GM23338 (cell line): ENCODE results near the gene DMKN. TPM values are rescaled to one million over a fixed set of nuclear protein-coding genes. Genes with fewer than 3 reads are reported as not detected.

ENCODE experiments used
- ATAC-seq: fragments of 200-7000 bp; cut with Tn5 transposase; 3 replicates; pipeline ENCODE4 v1.9.1; 2020
- DNase-seq: peaks from one replicate; pipeline ENCODE4 v3.0.0-alpha.2; 2015; ENCODE audit warnings: low spot score
- H2AFZ ChIP-seq: fragments of 200-600 bp; sonication (generic); 2 replicates; pipeline ENCODE4 v1.8.0; 2016; ENCODE audit warnings: antibody characterized with exemption, mild to moderate bottlenecking, moderate library complexity
- H3F3A ChIP-seq: fragments of 200-600 bp; sonication (generic); replicated peaks from 2 replicates; pipeline ENCODE4 v1.8.0; 2017; ENCODE audit warnings: antibody characterized with exemption, mixed run types, low read depth
- H3K27ac ChIP-seq: fragments of 200-600 bp; sonication (generic); 2 replicates; pipeline ENCODE4 v1.6.1; 2016; ENCODE audit warnings: low read depth
- H3K27me3 ChIP-seq: fragments of 200-600 bp; sonication (generic); 2 replicates; pipeline ENCODE4 v1.8.0; 2016; ENCODE audit warnings: mild to moderate bottlenecking, mixed run types, moderate library complexity; ENCODE audit not compliant: insufficient read depth
- H3K36me3 ChIP-seq: fragments of 200-600 bp; sonication (generic); 2 replicates; pipeline ENCODE4 v1.8.0; 2016; ENCODE audit warnings: mild to moderate bottlenecking; ENCODE audit not compliant: insufficient read depth
- H3K4me1 ChIP-seq: fragments of 200-600 bp; sonication (generic); 2 replicates; pipeline ENCODE4 v1.8.0; 2016; ENCODE audit warnings: mild to moderate bottlenecking, moderate library complexity; ENCODE audit not compliant: insufficient read depth
- H3K4me2 ChIP-seq: fragments of 200-600 bp; sonication (generic); 2 replicates; pipeline ENCODE4 v1.7.1; 2017; ENCODE audit warnings: mixed run types
- H3K4me3 ChIP-seq: fragments of 200-600 bp; sonication (generic); 2 replicates; pipeline ENCODE4 v1.6.1; 2016; ENCODE audit warnings: mixed run types
- H3K79me2 ChIP-seq: fragments of 200-600 bp; sonication (generic); replicated peaks from 2 replicates; pipeline ENCODE4 v1.8.0; 2017; ENCODE audit warnings: mild to moderate bottlenecking; ENCODE audit not compliant: insufficient read depth
- H3K9me2 ChIP-seq: fragments of 200-600 bp; sonication (generic); 2 replicates; pipeline ENCODE4 v1.8.0; 2017; ENCODE audit not compliant: insufficient read depth
- H4K20me1 ChIP-seq: fragments of 200-600 bp; sonication (generic); replicated peaks from 2 replicates; pipeline ENCODE4 v1.8.0; 2017; ENCODE audit warnings: mild to moderate bottlenecking; ENCODE audit not compliant: insufficient read depth
- H3K27ac Mint-ChIP-seq: 2 replicates; pipeline ENCODE4 v1.8.0; 2020; ENCODE audit warnings: inconsistent platforms, mild to moderate bottlenecking, moderate library complexity, mixed read lengths
- H3K27me3 Mint-ChIP-seq: 3 replicates; pipeline ENCODE4 v1.8.0; 2022; ENCODE audit warnings: low read depth, mild to moderate bottlenecking, moderate library complexity, mixed read lengths, inconsistent platforms; ENCODE audit not compliant: insufficient read depth, poor library complexity
- H3K36me3 Mint-ChIP-seq: 3 replicates; pipeline ENCODE4 v1.8.0; 2021; ENCODE audit warnings: low read depth, mild to moderate bottlenecking, inconsistent platforms, moderate library complexity, mixed read lengths
- H3K4me1 Mint-ChIP-seq: 3 replicates; pipeline ENCODE4 v1.8.0; 2020; ENCODE audit warnings: mild to moderate bottlenecking, inconsistent platforms, mixed read lengths
- H3K4me3 Mint-ChIP-seq: 3 replicates; pipeline ENCODE4 v1.8.0; 2021; ENCODE audit warnings: moderate library complexity, mild to moderate bottlenecking, inconsistent platforms, mixed read lengths
- H3K9me3 Mint-ChIP-seq: 3 replicates; pipeline ENCODE4 v1.8.0; 2020; ENCODE audit warnings: moderate library complexity, mild to moderate bottlenecking, inconsistent platforms, mixed read lengths
- CREB1 ChIP-seq: fragments of 250-450 bp; sonication (Bioruptor Pico); IDR thresholded peaks from 2 replicates; pipeline ENCODE4 v1.5.0; 2020; ENCODE audit warnings: low read depth, mild to moderate bottlenecking, moderate library complexity
- CTCF ChIP-seq, 2 experiments: fragments of 200-600 bp in 1 of 2; sonication (generic) in 1 of 2; conservative IDR thresholded peaks; 2 replicates each; pipeline versions ENCODE4 v1.5.1 to v1.6.1; 2016 to 2017; ENCODE audit warnings: antibody characterized with exemption in 2 of 2, low read depth in 2 of 2, mild to moderate bottlenecking in 2 of 2, moderate library complexity in 1 of 2
- EZH2 ChIP-seq: fragments of 200-600 bp; sonication (generic); IDR thresholded peaks from one replicate; pipeline ENCODE4 v1.8.0; 2017; ENCODE audit warnings: antibody characterized with exemption, mild to moderate bottlenecking, low read depth; ENCODE audit not compliant: unreplicated experiment
- EZH2phosphoT487 ChIP-seq: fragments of 200-600 bp; sonication (generic); IDR thresholded peaks from one replicate; pipeline ENCODE4 v1.8.1; 2018; ENCODE audit warnings: antibody characterized with exemption; ENCODE audit not compliant: unreplicated experiment
- JUNB ChIP-seq: IDR thresholded peaks from one replicate; pipeline ENCODE4 v1.6.1; 2016; ENCODE audit warnings: antibody characterized with exemption; ENCODE audit not compliant: unreplicated experiment
- POLR2AphosphoS5 ChIP-seq: IDR thresholded peaks from 2 replicates; pipeline ENCODE4 v1.6.1; 2016; ENCODE audit warnings: antibody characterized with exemption, low read depth
- ZNF114 ChIP-seq: fragments of 250-450 bp; sonication (Bioruptor Pico); IDR thresholded peaks from 2 replicates; pipeline ENCODE4 v1.5.0; 2020; ENCODE audit warnings: mild to moderate bottlenecking, moderate library complexity
- polyA plus RNA-seq: library from polyadenylated mRNA; unstranded; fragments of >200 nt; fragmentation: Nextera tagmentation; extraction: Ambion mirVana; gene quantifications from 2 replicates; pipeline ENCODE4 v1.2.1, GENCODE V29; 2016
- total RNA-seq: library from RNA; depleted of rRNA; stranded (reverse); fragments of >200 nt; shearing (Covaris generic); gene quantifications from 2 replicates; pipeline ENCODE4 v1.2.3, GENCODE V29; 2014
- TF ChIP-seq, protein P1 (sequence below): IDR thresholded peaks from one replicate; pipeline ENCODE4 v1.6.1; 2018; ENCODE audit warnings: antibody characterized with exemption; ENCODE audit not compliant: unreplicated experiment

The DMKN gene
- total and polyA plus RNA-seq, 2 experiments from 2014 or later, result 259 to 569 TPM

GRCh38 chr19:35556846-35557538, 43.5 kb upstream of the DMKN start:
- H3K9me2 ChIP-seq, result no peaks in the 10 kb centered on the region
- H3K4me3 Mint-ChIP-seq, result peak overlapping the region; percentile 85
- DNase-seq (no peak), ATAC-seq (no peak)
- H3K9me3 Mint-ChIP-seq, result no peaks in the 10 kb centered on the region; the same call in 1 of the 3 replicates
- H3K27ac ChIP-seq, result no peak overlapping the region
- peak overlapping the region; percentile 79 for H3K4me3 ChIP-seq
- peak overlapping the region; percentile 93 for H2AFZ ChIP-seq
- H3K4me2 ChIP-seq, result peak overlapping the region; percentile 84
- no peaks in the 10 kb centered on the region for H3K79me2 ChIP-seq
- peaks cover 11% of the 10 kb centered on the region; the same call in 1 of the 2 replicates for H3F3A ChIP-seq
- peaks cover 10% of the 10 kb centered on the region for H3K27me3 ChIP-seq
- no peak for TF ChIP-seq EZH2
- TF ChIP-seq EZH2phosphoT487, result no peak
- H3K36me3 ChIP-seq, result no peaks in the 10 kb centered on the region
- H3K27ac Mint-ChIP-seq, result peak overlapping the region; percentile 12; the same call in 1 of the 2 replicates
- peaks cover 10% of the 10 kb centered on the region for H3K4me1 Mint-ChIP-seq
- H3K36me3 Mint-ChIP-seq, result no peaks in the 10 kb centered on the region; the same call in 2 of the 3 replicates
- peaks cover 8% of the 10 kb centered on the region; the same call in 1 of the 2 replicates for H3K4me1 ChIP-seq
- H4K20me1 ChIP-seq, result no peaks in the 10 kb centered on the region
- peaks cover 28% of the 10 kb centered on the region for H3K27me3 Mint-ChIP-seq

- no peaks in the 10 kb centered on the region for H3K36me3 ChIP-seq
- peaks cover 8% of the 10 kb centered on the region; the same call in 1 of the 2 replicates for H3K4me1 ChIP-seq
- DNase-seq (no peak), ATAC-seq (no peak)
- Mint-ChIP-seq H3K4me3 (peak overlapping the region; percentile 12; the same call in 1 of the 3 replicates), H3K27ac (no peak overlapping the region), H3K9me3 (no peaks in the 10 kb centered on the region; the same call in 1 of the 3 replicates), H3K36me3 (peaks cover 3% of the 10 kb centered on the region; the same call in 2 of the 3 replicates), H3K27me3 (peaks cover 27% of the 10 kb centered on the region), H3K4me1 (peaks cover 10% of the 10 kb centered on the region)
- H3K79me2 ChIP-seq, result no peaks in the 10 kb centered on the region
- H3K27ac ChIP-seq, result no peak overlapping the region
- H3K4me2 ChIP-seq, result no peak overlapping the region
- no peaks in the 10 kb centered on the region for H4K20me1 ChIP-seq
- H3K4me3 ChIP-seq, result no peak overlapping the region
- H2AFZ ChIP-seq, result no peak overlapping the region
- H3K27me3 ChIP-seq, result peaks cover 10% of the 10 kb centered on the region
- peaks cover 11% of the 10 kb centered on the region; the same call in 1 of the 2 replicates for H3F3A ChIP-seq
- H3K9me2 ChIP-seq, result no peaks in the 10 kb centered on the region
- TF ChIP-seq, protein P1, sequence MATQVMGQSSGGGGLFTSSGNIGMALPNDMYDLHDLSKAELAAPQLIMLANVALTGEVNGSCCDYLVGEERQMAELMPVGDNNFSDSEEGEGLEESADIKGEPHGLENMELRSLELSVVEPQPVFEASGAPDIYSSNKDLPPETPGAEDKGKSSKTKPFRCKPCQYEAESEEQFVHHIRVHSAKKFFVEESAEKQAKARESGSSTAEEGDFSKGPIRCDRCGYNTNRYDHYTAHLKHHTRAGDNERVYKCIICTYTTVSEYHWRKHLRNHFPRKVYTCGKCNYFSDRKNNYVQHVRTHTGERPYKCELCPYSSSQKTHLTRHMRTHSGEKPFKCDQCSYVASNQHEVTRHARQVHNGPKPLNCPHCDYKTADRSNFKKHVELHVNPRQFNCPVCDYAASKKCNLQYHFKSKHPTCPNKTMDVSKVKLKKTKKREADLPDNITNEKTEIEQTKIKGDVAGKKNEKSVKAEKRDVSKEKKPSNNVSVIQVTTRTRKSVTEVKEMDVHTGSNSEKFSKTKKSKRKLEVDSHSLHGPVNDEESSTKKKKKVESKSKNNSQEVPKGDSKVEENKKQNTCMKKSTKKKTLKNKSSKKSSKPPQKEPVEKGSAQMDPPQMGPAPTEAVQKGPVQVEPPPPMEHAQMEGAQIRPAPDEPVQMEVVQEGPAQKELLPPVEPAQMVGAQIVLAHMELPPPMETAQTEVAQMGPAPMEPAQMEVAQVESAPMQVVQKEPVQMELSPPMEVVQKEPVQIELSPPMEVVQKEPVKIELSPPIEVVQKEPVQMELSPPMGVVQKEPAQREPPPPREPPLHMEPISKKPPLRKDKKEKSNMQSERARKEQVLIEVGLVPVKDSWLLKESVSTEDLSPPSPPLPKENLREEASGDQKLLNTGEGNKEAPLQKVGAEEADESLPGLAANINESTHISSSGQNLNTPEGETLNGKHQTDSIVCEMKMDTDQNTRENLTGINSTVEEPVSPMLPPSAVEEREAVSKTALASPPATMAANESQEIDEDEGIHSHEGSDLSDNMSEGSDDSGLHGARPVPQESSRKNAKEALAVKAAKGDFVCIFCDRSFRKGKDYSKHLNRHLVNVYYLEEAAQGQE, result no peak
- no peak for TF ChIP-seq CTCF (conservative IDR thresholded peaks at IDR 0.05; ENCODE audit: low read depth in 2 of 2)
- no peak for TF ChIP-seq POLR2AphosphoS5
- TF ChIP-seq ZNF114 (CRISPR knock-in tag), result no peak
- TF ChIP-seq EZH2phosphoT487, result no peak
- TF ChIP-seq CREB1, result no peak
- TF ChIP-seq JUNB, result no peak
- TF ChIP-seq EZH2, result no peak
Measured at GRCh38 chr19:35556025-35556590, 42.7 kb upstream of the DMKN start.
